Measurements from ENCODE around the gene CELF2. TPM values are rescaled to one million over a fixed set of nuclear protein-coding genes. Genes with fewer than 3 reads are reported as not detected.

Gene CELF2
- total RNA-seq, 1 donor from 2014 or later, result 110 TPM

- no peak for ATAC-seq
- no peaks in the 10 kb centered on the region for H3K9me3 ChIP-seq
- no peak for TF ChIP-seq CTCF (IDR thresholded peaks at IDR 0.05)
- no peaks in the 10 kb centered on the region for H3K36me3 ChIP-seq
- H3K27me3 ChIP-seq, result no peaks in the 10 kb centered on the region
- no peaks in the 10 kb centered on the region for H3K4me1 ChIP-seq
- intact Hi-C loops (cut with DNase I), result no loop called here
- no peak overlapping the region for H3K27ac ChIP-seq
- H3K4me3 ChIP-seq, result no peak overlapping the region
- DNase-seq, result no peak
Measured at GRCh38 chr10:11104772-11105675, 87.4 kb downstream of the CELF2 start.

GRCh38 chr10:11105676-11106004 lies 88.0 kb downstream of the CELF2 start:
- Histone ChIP-seq H3K36me3 (no peaks in the 10 kb centered on the region), H3K27me3 (no peaks in the 10 kb centered on the region), H3K9me3 (no peaks in the 10 kb centered on the region), H3K27ac (no peak overlapping the region), H3K4me3 (no peak overlapping the region), H3K4me1 (no peaks in the 10 kb centered on the region)
- ATAC-seq, result no peak
- intact Hi-C loops (cut with DNase I), result no loop called here
- no peak for TF ChIP-seq CTCF (IDR thresholded peaks at IDR 0.05)
- DNase-seq, result no peak

- Histone ChIP-seq H3K4me3 (no peak overlapping the region), H3K36me3 (no peaks in the 10 kb centered on the region), H3K4me1 (no peaks in the 10 kb centered on the region), H3K27me3 (no peaks in the 10 kb centered on the region), H3K9me3 (no peaks in the 10 kb centered on the region), H3K27ac (no peak overlapping the region)
- intact Hi-C loops (cut with DNase I), result no loop called here
- DNase-seq (no peak), ATAC-seq (no peak)
- no peak for TF ChIP-seq CTCF (IDR thresholded peaks at IDR 0.05)
Measured at GRCh38 chr10:11106621-11107374, 89.1 kb downstream of the CELF2 start.

- peak; percentile 42 for ATAC-seq
- intact Hi-C loops (cut with DNase I), result no loop called here
- Histone ChIP-seq H3K4me3 (no peak overlapping the region), H3K27me3 (no peaks in the 10 kb centered on the region), H3K36me3 (no peaks in the 10 kb centered on the region), H3K9me3 (no peaks in the 10 kb centered on the region), H3K27ac (no peak overlapping the region), H3K4me1 (no peaks in the 10 kb centered on the region)
- no peak for DNase-seq
- no peak for TF ChIP-seq CTCF (IDR thresholded peaks at IDR 0.05)
Measured at GRCh38 chr10:11107948-11108347, 90.3 kb downstream of the CELF2 start.

- H3K9me3 ChIP-seq, result no peaks in the 10 kb centered on the region
- H3K4me3 ChIP-seq, result no peak overlapping the region
- no peak overlapping the region for H3K27ac ChIP-seq
- H3K4me1 ChIP-seq, result no peaks in the 10 kb centered on the region
- no peak for DNase-seq
- TF ChIP-seq CTCF (IDR thresholded peaks at IDR 0.05), result no peak
- intact Hi-C loops (cut with DNase I), result no loop called here
- no peak for ATAC-seq
- H3K36me3 ChIP-seq, result no peaks in the 10 kb centered on the region
- H3K27me3 ChIP-seq, result no peaks in the 10 kb centered on the region
Measured at GRCh38 chr10:11108356-11108755, 90.7 kb downstream of the CELF2 start.
